Activated CD4-positive, alpha-beta T cell treated with anti-CD3 and anti-CD28 coated beads, Interleukin-2, amount 50 U/mL, for 48 hours (primary cell): ENCODE data around the gene NUDT4.

ENCODE experiments used
- DNase-seq, 2 experiments: peaks; one replicate each; pipeline ENCODE4 v3.0.0-alpha.2; 2020

The NUDT4 gene

DNA sequence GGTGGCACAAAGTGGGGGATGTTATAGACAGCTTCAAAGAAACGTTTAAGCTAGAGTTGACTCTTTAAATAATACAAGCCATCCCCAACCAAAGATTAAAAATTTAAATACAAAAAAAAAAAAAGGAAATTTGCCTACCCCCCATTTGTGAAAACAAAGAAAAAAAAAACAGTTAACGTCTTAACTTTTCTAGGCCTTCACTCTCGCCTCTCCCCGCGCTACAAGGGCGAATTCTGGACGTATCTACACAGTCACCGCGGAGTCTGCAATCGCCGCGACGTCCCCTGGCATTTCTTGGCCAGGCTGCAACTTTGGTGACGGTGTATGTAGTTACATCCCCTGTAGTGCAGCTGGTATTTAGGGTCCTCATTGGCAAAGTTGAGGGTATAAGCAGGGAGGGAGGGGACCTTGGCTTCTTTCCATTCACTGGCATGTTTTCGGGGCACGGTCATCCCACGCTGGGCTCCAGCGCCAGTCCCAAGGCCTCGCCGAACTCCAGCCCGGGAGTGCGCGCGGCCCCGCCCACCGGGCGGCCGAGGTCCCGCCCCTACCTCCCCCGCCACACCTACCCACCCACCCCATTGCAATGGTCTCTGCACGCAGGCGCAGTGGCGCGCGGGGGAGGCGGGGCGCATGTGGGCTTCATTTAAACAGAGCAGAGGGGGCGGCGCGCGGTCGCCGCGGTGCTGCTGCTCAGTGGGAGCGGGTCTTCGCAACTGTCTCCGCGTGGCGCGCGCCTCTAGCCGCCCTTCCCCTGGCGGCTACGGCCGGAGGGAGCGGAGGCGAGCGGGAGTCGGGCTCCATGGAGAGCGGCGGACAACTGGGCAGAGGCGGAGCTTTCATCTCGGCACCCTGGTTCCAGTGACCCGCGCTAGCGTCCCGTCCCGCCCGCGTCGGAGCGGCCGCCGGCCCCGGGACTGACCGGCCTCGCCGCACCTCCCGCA, at the start of gene NUDT4:
Gene NUDT4, plus strand, starts transcription at position 674 of the 944 bp plus-strand sequence. CDS start 398 bp downstream, outside the sequence.
- DNase-seq = peak; percentile 97

- DNase-seq = no peak
These were observed 44.7 kb upstream of the NUDT4 start for GRCh38 chr12:93333054-93333453.

DNA sequence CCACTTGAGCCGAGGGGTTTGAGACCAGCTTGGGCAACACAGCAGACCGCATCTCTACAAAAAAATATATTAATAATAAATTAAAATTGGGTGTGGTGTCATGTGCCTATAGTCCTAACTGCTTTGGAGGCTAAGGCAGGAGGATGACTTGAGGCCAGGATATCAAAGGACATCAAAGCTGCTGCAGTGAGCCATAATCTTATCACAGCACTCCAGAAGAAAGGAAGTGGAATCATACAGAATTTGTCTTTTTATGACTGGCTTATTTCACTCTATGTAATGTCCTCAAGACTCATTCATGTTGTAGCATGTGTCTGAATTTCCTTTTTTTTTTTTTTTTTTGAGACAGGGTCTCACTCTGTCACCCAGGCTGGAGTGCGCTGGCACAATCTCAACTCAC, 43.9 kb upstream of the NUDT4 start:
- DNase-seq = no peak

GRCh38 chr12:93335603-93336162, 42.0 kb upstream of the NUDT4 start:
- no peak for DNase-seq

GRCh38 chr12:93336291-93336741, 41.4 kb upstream of the NUDT4 start:
- no peak for DNase-seq

- no peak for DNase-seq
These were observed 39.1 kb upstream of the NUDT4 start for GRCh38 chr12:93338598-93338997.

DNA sequence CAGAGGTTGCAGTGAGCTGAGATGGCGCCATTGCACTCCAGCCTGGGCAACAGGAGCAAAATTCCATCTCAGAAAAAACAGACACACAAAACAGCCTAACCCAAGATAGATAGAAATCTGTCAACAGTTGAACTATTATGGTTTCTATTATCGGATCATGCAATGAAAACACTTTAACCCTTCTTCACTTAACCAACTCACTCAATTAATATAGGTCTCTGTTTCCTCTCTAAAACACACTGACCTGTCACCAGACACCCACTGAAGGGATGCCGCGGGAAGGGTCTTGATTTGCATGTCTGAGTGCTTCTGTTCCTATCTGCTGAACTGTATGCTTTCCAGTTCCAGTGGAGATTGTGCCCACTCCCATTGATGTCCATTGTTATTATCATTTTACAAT, 38.0 kb upstream of the NUDT4 start:
- no peak for DNase-seq

DNA sequence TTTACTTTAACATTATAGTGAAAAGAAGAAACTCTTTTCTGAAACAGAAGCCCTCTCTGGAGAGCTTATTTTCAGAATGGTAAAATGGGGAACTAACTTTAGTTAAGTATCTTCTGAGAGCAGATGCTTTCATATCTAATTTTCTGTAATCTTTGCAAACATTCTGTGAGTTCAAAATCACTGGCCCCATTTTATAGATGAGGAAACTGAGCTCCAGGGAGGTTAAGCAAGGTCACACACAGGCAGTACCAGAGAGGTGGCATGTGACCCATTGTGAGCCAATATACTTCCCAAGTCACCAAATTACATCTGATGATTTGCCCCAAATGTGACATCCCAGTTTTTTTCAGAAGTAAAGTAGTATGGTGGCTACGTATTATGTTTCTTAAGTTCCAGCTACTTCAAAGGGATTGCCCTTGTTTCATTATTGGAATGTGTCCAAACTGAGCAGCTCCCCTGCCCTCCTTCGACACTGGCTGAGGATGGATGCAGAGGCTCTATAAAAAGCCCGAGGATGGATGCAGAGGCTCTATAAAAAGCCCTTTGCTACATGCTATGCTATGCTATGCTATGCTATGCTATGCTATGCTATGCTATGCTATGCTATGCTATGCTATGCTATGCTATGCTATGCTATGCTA, 36.2 kb upstream of the NUDT4 start:
- DNase-seq = no peak

DNA sequence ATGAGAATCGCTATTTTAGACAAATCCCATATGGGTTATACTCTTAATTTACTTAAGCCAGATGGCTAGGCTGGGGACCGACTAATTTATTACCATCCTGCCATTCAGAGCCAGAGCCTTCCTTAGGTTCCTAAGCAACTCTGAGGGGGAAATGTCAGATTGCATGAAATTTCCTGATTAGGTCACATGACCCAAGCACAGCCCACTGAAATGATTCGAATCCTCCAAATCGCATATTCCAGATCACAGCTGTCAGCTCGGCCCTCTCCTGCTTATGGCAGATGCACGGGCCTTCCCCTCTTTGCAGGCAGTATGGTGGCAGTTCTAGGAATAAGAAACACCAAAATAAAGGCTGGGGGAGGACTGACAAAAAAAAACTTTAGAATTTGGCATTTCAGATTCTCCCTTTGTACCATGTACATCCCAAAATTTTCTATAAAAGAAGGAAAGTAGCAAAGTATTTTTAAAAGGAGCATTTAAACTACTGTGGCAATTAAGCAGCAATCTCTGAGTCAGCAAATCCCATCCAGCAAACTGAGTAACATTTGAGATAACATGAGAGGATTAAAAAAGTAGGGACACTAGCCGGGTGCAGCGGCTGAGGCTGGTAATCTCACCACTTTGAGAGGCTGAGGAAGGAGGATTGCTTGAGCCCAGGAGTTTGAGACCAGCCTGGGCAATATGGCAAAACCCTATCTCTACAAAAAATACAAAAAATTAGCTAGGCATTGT, 30.5 kb upstream of the NUDT4 start:
- DNase-seq = no peak

DNA sequence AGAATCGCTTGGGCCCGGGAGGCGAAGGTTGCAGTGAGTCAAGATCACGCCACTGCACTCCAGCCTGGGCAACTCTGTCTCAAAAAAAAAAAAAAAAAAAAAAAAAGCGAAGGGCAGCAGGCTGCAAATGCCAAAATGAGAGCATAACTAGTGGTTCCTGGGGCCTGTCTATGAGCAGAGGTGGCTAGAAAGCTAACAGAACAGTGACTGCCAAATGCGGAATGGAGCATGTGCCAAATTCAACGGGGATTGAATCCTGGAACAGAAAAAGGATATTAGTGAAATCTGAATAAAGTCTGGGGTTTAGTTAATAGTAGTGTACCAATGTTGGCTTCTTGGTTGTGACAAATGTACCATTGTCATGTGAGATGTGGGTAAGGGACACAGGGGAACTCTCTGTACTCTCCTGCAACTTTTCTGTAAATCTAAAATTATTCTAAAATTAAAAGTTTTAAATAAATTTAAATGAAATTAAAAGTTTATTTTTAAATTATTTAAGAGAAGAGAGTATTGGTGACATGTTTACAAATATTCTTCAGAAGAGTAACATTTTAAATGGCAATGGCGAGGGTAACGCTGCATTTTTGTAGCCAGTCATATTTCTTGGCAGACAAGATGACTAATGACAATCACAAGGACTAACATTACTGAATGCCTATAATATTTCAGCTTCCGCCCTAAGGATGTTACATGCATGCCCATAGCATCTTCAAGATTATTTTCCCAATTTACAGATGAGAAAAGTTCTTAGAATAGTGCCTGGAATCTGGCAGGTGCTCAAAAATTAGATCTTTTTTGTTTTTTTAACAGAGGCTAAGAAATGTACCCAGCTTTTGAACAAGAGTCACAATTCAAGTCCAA, 28.9 kb upstream of the NUDT4 start:
- no peak for DNase-seq

- DNase-seq = no peak
These were observed 26.0 kb upstream of the NUDT4 start for GRCh38 chr12:93351726-93352125.

DNA sequence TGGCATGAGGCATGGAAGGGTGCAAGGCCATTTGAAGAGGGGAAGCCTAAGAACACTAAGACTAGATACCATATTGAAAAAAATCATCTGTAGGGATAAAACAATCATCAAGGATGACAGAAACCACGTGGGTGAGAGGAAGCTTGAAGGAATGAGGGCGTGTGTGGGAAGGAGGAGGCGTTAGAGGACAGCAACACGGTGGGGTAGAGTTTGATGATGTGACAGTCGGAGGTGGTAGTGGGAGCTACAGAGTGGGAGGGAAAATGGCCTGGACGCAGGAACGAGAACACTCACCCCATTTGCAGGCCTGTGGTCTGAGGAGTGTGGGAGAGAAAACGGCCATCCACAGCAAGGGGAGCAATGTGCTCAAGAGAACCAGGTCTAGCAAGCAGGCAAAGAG, 25.4 kb upstream of the NUDT4 start:
- DNase-seq = no peak

- no peak for DNase-seq
These were observed 21.5 kb upstream of the NUDT4 start for GRCh38 chr12:93356214-93356613.

GRCh38 chr12:93358058-93358457, 19.7 kb upstream of the NUDT4 start:
- no peak for DNase-seq

GRCh38 chr12:93358821-93359220, 18.9 kb upstream of the NUDT4 start:
- DNase-seq = no peak

GRCh38 chr12:93360688-93361087, 17.0 kb upstream of the NUDT4 start:
- DNase-seq = no peak

DNA sequence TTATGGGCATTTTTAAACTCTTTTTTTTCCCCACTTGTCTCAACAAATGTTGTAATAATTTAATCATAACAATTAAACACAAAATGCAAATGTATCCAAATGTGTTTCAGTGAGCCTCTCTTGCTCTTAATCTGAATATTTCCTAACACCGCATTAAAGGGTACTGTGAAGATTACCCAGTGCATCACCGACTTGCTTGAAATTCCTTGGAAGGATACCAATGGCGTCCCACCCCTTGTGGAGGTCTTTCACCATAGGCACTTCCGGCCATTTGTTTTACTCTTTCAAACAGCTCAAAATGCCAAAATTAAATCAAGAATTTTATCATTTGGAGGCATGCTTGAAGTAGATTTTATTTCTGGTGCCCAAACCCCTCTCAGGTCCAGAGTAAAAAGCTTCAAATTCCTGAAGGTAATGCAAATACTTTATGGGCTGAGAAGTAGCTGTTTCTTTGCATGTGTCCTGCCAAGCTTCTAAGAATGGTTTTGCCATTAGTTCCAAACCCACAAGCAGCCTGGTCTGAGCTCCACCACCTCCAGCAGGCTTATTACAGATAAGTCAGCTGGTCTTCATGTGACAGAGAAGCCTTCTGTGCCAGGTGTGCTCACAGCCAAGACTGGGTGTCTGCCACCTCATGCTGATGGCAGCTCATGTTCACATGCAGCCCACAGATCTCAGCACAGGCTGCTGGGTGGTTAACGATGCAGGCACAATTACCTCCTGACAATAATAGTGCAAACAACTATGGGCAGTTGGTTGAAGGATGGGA, 16.4 kb upstream of the NUDT4 start:
- DNase-seq = no peak

GRCh38 chr12:93363841-93364297, 13.9 kb upstream of the NUDT4 start:
- DNase-seq = no peak

- no peak for DNase-seq
These were observed 11.9 kb upstream of the NUDT4 start for GRCh38 chr12:93365616-93366405.

GRCh38 chr12:93366422-93366821, 11.3 kb upstream of the NUDT4 start:
- no peak for DNase-seq
